GM18868 (cell line): ENCODE results near the gene POC1A.
A peak's percentile ranks its signal among the peaks of the same experiment; 100 is the strongest.

Experiments used
- ATAC-seq: cut with Tn5 transposase; IDR thresholded peaks from one replicate; pipeline ENCODE4 v1.9.1; 2021; ENCODE audit warnings: mild to moderate bottlenecking, moderate library complexity; ENCODE audit not compliant: unreplicated experiment

Gene POC1A

DNA sequence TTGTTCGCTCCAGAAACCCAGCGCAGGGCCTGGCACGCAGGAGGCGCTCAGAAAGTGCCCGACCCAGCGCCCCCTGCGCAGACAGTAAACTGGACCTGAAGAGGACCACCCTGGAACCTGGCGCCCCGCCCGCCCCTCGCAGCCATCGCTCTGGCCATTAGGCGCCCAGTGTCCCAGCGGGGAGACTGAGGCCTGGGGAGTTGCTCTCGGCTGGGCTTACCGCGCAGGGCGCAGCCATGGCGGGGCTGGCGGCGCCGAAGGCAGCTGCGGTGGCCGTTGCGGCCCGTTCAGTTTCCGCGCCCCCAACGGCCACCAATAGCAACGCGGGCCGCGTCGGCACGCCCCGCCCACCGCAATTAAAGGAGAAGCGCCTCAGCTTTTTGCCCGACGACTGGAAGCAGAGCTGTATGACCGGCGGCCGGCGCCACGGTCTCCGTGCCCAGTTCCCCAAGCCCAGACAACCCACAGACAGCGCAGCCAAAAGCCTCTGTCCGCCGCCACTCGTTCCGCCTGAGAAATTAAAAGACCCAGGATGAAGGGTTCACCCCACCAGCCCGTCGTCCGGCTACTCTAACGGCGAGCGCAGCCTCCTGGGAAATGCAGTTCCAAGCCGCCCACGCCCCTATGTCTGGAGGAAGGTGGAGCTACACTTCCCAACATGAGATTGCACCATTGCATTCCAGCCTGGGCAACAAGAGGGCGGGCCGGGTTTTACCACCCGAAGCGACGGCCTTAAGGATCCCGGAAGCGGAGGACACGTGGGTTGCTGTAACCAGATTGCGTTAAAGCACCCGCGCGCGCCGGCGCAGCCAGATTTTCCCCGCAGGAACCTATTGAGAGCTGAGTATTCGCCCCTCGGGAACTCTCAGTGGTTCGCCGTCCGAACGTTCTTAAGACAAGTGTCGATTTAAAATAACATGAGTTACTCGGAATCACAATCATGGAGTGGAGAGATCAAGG is at the start of gene POC1A:
TSS of gene POC1A (minus strand) at position 289 of the 960 bp plus-strand sequence. CDS start at position 238, 51 bp downstream.
- peak; percentile 79 for ATAC-seq

DNA sequence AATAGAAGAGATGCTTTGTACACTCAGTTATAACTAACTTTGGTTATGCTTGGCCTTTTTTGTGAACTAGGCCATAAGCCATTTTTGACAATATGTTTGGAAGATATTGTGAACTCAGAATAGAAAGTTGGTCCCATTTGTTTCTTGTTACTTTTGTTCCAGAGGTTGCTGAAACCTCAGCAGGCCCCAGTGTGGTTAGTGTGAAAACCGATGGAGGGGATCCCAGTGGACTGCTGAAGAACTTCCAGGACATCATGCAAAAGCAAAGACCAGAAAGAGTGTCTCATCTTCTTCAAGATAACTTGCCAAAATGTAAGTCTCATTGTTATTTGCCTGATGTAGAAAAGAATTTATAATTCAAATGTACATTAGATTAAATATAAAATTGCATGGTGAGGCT is 49.5 kb upstream of the POC1A start:
- ATAC-seq, result no peak

DNA sequence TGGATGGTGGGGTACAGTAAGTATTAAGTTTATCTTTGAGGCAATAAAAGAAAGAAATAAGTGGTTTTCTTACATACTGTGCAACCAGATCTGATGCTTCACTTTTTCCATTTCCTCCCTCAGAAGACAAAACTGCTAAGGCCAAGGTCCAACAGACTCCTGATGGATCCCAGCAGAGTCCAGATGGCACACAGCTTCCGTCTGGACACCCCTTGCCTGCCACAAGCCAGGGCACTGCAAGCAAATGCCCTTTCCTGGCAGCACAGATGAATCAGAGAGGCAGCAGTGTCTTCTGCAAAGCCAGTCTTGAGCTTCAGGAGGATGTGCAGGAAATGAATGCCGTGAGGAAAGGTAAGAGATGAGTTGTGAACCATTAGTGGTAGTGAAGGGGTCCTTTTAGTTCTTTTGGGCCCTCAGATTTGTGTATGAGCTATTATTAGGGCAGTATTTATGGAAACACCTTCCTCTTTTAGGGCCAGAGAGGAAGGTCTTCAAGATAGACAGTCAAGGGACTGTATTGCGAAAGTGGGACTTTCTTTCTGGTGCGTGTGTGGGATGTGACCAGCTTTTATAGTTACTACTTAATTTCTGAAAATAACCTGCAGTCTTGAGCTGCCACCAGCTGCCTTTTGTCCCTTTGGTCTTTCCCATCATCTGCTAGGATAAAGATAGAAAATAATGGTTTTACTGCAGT is 48.3 kb upstream of the POC1A start:
- peak; percentile 46 for ATAC-seq

DNA sequence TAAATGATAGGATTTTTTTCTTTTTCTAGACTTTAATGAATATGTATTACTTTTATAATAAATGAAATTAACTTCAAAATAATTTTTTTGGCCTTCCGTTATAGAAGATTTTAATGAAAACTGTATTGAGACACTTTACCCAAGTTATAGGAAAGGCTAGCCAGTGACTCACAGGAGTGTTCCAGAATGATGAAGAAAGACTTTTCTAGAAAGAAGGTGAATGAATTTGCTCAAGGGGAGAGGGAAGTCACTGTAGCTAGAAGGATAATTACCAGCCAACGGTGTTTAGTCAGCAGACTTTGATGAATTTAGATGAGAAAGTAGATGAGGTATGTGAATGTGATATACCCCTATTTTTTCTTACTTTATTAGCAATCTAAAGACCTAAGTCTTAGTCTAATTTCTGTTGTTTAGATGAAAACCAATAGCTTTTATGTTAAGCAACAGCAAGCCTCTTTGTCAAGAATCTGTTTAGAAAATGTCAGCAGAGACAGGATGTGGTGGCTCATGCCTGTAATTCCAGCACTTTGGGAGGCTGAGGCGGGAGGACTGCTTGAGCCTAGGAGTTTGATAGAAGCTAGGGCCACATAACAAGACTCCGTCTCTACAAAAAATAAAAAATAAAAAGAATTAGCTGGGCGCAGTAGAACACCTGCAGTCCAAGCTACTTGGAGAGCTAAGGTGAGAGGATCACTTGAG is 46.9 kb upstream of the POC1A start:
- ATAC-seq, result no peak

DNA sequence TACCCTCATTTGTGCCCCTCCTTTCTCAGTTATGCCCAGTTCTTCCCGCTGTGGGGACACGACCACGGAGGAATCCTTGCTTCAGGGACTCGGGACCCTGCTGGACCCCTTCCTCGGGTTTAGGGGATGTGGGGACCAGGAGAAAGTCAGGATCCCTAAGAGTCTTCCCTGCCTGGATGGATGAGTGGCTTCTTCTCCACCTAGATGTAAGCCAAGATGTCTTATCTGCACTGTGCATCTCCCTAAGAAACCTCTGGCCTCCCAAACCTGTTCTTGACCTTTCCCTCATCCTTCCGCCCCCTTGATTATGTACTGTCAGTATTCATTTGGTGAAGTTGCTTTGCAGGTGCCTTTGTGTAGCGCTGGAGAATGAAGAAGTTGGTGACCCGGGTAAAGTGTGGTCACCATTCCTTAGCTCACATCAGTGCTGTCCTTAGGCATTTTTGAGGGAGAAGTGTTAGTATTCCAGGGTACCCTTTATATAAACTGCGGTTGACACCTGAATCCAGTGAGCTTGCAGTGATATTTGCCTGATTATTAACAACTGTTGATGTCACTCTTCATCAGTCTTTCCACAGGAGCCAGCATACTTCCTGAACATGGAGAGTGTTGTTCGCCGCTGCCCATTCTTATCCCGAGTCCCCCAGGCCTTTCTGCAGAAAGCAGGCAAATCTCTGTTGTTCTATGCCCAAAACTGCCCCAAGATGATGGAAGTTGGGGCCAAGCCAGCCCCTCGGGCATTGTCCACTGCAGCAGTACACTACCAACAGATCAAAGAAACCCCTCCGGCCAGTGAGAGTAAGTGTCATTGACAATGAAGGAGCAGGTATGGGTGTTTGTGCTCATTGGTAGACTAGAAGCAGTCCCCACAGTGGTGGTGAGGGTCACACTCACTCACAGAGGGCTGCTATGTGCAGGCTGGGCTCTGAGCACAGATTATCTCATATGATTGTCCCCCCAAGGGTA is 44.7 kb upstream of the POC1A start:
- no peak for ATAC-seq

DNA sequence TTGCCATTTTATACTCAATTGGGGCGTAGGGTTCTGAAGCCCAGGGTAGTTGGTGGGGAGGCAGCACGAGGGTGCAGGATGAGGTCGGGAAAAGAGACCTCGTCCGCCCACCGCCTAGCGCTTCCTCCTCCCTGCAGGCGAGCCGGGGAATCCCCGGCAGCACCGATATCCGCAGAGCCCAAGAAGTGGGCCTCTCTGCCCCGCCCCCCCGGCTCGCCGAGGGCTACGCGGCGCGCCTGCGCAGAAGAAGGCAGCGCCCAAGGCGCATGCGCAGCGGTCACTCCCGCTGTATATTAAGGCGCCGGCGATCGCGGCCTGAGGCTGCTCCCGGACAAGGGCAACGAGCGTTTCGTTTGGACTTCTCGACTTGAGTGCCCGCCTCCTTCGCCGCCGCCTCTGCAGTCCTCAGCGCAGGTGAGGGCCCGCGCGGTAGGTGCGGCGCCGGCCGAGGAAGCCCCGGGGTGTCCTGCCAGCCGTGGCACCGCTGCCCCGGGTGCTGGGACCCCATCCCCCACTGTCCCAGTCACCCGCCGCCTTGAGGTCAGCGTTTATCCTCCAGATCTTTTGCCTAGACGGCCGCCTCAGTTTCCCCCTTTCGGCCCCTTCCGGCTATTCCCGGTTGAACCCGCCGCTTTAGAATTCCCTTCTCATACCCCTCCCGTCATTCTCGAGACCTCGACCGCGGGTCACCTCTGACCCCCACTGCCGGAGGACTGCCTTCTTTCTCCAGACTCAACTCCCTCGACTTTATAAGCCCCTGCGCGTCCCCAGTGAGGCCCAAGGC is 43.8 kb upstream of the POC1A start, which contains the start of gene ALAS1:
TSS of gene ALAS1 (plus strand) at position 319 of the 784 bp plus-strand sequence. CDS start 1,082 bp downstream, outside the sequence.
- ATAC-seq, result peak; percentile 77

DNA sequence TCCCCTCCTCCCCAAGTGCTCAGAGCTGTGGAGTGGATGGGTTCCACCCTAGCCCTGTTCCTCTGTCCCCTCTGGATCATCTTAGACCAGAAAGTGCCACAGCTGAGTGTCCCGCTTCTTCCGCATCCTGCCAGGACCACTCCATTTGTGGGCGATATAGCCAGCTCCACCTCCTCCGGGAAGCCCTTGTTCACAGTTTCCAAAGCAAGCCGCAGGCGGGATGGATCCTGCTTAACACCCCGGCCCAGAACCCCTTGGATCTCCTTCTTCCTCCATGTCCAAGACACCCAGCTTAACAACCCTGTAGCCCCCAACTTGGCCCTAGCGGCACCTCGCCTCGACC is 43.2 kb upstream of the POC1A start:
- peak; percentile 23 for ATAC-seq

DNA sequence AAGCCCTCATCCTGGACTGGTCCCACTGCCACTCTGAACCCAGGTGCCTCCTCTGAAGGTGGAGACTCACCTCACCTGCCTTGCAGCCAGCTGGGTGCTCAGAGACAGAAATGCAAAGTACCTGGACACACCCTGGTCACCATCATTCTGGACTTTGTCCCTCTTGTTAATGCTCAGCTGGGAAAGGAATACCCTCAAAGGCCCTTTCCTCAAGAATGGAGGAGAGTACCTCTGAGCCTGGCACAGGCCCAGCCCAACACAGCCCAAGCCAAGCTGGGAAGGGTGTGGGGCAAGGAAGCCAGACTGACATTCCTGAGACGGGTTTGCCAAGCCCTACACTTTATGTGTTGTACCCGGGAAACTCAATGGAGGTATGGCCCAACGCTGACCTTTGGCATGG is 42.8 kb upstream of the POC1A start:
- ATAC-seq, result no peak

DNA sequence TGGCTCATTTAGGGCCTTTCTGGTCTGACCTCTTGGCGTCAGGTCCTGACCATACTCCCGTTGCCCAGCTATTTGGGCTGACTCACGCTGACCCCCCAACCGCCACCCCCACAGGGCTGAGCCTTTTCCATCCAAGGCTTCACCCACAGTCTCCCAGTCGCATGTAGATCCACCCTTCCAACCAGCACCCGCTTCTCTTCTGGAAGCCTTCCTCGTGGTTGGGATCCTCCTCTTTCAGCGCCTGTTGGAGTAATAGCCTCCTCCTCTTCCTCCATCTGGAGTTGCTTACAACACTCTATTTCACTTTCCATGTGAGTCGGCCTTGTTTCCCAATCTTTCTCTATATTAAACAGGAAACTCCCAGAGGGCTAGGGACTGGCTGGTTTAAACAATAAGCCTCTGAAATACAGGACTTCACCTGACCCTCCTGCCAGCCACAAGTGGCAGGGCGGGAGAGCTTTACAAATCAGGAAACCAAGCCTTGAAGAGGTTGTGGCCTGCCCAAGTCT is 41.7 kb upstream of the POC1A start:
- ATAC-seq, result no peak

DNA sequence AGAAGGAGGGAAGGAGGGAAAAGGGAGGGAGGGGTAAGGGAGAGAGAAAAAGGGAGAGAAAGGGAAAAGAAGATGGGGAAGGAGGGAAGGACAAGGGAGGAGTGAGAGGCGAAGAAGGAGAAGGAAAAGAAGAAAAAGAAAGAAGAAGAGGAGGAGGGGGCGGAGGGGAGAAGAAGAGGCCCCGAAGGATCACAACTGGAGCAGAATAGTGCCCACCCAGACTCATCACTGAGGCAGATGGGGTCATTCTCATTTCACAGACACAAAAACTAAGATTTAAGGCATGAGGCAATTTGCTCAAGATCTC is 41.0 kb upstream of the POC1A start:
- ATAC-seq, result no peak

DNA sequence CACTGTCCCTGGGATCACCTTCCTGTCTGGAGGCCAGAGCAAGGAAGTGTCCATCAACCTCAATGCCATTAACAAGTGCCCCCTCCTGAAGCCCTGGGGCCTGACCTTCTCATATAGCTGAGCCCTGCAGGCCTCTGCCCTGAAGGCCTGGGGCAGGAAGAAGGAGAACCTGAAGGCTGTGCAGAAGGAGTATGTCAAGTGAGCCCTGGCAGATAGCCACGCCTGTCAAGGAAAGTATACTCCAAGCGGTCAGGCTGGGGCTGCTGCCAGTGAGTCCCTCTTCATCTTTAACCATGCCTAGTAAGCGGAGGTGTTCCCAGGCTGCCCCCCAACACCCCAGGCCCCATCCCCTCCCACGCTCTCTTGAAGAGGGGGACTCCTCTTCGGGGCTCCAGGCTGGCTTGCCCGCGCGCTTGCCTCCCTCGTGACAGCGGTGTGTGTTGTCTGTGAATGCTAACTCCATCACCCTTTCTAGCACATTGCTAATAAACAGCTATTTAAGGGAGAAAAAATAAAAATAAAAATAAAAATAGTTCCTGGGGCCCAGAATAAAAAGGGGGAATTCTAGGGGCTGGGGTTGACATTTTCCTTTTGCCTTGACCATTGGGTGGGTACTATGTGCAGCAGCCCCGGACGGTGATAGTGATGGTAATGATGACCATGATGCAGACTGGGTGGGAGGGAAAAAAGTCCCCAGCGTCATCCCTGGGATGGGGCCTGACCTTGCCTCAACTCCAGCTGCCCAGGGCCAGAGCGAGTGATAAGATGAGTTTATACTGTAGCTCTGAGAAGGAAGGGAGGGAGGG is 40.5 kb upstream of the POC1A start:
- no peak for ATAC-seq

DNA sequence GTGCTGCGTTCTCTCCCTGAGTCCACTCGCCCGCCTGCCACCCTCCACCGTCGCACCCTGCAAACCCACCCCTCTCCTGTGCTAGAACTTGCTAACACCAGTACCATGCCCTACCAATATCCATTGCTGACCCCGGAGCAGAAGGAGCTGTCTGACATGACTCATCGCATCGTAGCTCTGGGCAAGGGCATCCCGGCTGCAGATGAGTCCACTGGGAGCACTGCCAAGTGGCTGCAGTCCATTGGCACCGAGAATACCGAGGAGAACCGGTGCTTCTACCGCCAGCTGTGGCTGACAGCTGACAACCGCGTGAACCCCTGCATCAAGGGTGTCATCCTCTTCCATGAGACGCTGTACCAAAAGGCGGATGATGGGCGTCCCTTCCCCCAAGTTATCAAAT is 38.8 kb upstream of the POC1A start:
- ATAC-seq, result no peak

DNA sequence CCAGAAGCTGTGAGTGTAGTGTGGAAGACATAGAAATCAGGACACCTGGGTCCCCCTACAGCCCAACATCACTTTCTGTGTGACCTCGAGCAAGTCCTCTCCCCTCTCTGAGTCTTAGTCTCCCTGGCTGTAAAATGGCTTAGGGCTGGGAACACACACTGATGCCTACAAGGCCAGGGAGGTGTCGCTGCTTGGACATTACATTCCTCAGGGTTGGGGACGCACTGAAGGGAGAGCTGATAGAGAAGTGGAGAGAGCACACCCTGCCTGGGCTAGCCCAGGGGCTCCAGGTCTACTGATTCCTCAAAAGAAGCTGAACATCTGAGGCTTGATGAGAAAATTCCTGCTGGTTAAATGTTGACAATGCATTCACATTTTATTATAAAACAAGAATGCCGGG is 37.4 kb upstream of the POC1A start:
- ATAC-seq, result no peak

DNA sequence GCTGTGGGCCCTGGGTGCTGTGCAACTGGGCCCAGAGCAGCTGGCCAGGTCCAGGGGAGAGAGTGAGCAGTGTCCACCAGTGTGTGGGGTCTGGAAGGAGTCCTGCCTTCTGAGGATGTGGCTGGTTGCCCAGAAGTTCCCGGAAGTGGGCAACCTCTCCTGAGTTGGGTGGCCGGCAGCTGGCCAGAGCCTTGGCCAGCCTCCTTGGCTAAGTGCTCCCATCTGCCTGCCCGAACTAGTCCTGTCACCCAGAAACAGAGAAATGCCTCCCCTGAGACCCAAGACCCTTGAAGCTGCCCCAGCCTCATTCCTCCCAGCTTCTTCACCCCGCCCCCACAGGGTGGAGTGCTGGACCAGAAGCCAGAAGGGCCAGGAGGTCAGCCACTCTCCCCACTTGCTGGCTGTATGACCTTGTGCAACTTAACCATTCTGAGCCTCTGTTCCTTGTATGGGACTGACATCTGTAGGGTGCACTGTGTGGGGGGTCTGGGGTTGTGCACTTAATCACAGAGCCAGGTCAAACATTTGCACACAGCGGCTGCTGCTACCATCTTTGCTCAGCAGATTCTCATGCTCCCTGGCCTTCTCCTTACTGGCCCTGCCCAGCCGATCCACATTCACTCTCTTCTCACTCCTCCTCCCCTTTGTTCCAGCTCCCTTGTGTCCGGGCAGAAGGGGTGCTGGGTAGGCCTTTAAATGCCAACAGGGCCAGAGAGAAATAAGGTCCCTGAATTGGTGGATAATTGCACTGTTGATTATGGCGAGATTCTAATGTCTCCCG is 36.3 kb upstream of the POC1A start:
- ATAC-seq, result no peak

DNA sequence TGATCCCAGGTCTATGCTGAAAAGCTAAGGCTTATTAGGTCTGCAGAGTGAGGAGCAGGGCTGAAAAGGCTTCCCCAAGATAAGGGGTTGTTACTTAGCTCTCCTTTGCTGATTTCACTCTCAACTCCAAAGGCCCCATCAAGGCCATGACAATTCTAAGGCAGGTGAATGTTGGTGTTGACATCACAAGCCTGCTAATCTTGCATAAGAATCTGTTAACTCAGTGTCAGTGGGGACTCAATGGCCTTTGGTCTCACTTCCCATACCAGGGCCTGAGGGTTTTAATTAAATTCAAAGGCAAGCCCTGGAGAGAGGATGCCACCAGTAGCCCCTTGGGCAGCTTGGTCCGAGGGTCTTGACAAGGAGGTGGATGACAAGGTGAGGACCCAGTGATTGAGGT is 34.3 kb upstream of the POC1A start:
- no peak for ATAC-seq

DNA sequence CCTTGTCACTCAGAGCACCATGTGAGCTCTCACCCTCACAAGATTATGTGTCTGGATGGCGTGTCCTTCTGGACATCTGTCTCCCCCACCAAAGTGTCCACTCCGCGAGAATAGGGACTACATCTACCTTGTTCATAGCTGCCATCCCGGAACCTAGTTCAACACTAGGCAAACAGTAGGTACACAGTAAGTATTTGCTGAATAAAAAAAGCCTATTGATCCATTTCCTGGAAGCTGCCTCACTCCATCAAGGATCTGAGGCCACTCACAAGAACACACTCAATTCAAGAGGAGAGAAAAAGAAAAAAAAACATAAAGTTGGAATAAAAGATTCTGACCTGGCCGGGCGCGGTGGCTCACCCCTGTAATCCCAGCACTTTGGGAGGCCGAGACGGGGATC is 32.5 kb upstream of the POC1A start:
- ATAC-seq, result no peak

DNA sequence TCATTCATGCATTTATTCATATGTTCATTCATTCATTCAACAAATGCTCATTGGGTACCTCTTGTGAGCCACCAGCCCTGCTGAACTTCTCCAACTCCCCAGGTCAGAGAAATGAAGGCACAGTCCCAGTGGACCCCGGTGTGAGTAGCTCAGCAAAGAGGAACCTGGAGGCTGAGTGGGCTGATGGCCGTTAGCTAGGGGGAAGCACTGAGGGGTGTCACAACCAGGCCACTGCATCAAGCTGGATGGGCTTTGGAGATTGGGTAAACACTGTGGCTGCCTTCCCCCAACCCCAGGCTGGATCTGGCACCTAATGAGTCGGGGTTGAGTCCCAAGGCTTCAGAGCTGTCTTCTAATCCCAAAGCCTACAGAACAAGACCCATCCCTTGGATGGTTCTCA is 31.6 kb upstream of the POC1A start:
- no peak for ATAC-seq

DNA sequence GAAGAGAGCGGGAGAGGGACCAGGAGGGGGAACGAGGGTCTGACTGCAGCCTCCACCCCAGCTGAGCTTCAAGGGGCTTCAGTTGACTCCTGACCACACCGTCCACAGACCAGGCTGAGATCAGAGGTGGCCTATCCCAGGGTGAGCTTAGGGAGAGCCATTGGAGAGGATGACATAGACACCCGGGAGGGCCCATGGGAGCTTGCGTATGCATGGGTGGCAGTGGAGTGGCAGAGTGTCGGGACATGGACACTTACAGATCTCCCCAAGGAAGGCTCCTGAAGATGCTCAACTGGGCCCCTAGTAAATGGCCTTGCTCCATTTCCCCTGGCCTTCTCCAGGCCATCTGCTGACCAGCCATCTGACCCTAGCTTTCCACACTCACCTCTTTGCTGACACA is 31.1 kb upstream of the POC1A start:
- no peak for ATAC-seq
